CD4-positive, alpha-beta T cell treated with Interleukin-21 for 1 hour (primary cell): ENCODE data around the gene ANTXRL.
"Not testable (repeated sequence)": the region's sequence is repeated elsewhere in the genome, so short reads cannot be mapped to it uniquely, and the experiment has no call there.

Experiments
- DNase-seq: peaks from one replicate; pipeline ENCODE4 v3.0.0-alpha.2; 2020

ANTXRL gene

DNA sequence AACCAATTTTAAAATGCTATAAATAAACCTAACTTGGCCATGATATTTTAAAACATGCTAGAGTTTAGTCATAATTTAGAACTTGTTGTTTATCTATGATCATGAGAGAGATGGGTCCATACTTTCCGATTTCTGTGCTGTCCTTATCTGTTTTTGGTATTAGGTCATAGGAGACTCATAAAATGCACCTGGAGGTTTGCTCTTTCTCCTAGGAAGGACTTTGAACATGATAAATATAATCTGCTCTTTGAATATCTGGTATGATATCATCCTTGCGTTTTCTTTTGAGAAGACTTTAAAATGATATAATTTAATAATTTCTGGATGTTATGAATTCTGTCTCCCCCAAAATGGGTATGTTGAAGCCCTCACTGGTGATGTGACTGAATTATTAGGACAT is 9.0 kb upstream of the ANTXRL start:
- DNase-seq = no peak

DNA sequence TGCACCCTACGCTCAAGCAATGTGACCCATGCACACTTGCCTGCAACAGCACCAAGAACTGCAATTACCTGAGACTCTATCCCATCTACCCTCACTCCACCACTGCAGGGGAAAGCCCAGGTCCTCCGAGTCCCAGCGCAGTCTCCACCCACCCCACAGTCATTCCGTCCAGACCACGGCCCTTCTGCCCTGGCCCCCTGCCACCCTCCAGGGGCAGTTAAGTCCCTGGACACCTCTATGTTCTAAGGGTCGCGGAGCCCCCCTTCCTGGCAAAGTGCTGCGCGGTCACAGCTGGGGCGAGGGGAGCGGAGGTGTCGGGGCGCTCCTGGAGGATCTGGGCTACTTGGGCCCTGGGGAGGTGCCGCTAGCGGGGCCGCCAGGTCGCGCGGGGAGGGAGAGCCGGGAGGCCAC is 4.4 kb upstream of the ANTXRL start:
- DNase-seq = peak; percentile 18

DNA sequence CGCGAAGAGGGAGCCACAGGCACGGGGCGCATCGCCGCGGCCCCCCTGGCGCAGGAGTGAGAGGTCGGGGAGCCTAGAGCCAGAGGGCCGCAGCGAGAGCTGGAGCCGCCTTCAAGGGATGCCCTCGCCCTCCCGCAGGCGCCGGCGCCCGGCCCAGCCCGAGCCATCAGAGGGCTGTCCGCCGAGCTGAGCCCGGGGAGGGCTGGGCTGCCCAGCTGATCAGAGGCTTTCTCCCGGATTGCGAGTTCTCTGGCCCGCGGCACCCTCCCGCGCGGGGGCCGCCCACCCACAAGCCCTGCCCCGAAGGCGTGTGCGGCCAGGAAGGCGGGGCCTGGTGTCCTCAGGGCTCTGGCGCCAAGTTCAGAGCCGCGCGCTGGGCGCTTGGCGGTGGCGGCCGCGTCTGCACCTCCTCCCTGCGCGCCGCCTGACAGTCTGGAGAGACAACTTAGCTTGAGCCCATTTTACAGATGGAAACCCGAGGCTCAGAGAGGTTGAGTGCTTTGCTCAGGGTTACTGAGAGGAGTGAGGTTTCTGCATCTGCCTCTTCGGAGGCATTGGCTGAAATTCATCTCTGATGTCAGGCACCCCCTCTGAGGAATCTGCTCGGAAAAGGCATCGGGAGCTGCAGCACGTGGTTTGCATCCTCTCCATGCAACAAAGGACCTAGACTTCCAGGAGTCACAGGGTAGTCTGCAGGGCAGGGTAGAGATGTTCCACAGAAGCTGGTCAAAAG is 3.8 kb upstream of the ANTXRL start:
- peak; percentile 82 for DNase-seq

DNA sequence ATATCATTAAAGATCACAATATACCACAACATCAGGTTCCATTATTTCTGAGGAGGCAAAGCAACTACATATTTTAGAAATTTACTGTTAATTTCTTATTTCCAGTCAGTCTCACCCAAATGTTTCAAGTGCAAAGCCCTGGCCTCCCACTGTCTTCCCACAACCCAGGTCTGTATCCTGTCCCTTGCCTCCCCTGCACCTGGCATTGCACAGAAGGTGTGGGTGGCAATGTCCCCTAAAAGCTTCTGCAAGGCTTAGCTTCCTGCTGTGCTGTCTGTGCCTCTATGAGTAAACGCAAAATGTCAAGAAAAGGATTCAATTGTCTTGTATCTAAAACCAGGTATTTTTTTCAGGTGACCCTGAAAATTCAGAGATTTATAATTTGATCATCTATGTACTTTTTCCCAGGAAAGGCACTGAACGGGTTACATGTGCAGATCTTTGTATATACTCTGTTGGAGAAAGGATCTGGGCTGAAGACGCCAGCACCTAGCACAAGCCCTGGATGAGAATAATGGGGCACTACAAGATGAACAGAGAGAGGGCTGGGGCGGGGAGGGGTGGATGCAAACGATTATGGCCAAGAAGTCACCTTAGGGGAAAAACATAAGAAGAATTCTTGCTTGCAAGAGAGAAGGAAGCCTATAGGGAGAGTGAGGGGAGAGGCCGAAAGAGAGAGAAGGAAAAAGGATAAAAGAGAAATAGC is 3.1 kb upstream of the ANTXRL start:
- no peak for DNase-seq

DNA sequence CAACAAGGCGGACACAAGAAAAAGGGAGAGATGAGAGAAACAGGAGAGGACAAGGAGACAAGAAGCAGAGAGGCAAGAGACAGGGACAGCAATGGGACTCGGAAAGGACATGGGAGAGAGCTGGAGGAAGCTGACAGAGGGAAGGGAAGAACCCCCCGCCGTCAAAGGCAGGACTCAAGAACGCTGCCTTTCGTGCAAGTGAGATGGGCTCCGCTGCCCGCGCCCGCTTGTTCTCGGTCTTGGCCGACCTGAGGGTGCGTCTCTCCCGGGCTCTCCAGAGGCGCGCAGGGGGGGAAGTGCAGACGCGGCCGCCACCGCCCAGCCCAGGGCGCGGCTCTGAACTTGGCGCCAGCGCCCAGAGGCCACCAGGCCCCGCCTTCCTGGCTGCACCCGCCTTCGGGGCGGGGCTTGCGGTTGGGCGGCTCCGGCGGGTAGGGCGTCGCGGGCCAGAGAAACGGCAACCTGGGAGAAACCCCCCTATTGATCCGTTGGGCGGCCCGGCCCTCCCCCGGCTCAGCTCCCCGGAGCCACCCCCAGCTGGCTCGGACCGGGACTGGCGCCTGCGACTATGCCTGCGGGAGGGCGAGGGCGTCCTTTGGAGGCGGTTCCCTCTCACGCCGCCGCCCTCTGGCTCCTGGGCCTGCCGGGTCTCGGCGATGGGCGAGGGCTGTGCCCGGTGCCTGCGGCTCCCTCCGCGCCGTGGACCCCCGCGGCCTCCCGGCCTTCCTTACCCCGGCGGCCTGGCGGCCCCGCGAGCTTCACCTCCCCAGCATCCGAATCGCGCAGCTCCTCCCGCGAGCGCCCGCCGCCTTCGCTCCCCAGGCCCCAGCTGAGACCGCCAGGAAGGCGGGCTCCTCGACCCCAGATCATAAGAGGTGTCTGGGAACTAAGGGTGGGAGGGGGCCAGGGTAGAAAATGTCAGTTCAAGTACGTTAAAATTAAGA is 2.2 kb upstream of the ANTXRL start:
- DNase-seq = peak; percentile 82

DNA sequence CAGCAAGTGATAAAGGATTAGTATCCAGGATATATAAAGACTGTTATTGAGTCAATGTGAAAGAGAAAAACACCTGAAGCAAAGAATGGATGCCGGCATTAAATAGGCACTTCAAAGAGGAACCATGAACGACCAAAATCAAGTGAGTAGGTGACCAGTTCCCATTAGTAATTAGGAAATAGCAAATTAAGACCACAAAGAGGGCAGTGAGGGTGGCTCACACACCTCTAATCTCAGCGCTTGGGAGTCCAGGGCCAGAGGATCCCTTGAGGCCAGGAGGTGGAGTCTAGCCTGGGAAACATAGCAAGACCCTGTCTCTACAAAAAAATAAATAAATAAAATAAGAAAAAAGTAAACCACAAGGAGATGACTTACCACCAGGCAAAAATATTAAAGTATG is 1.5 kb upstream of the ANTXRL start:
- no peak for DNase-seq

DNA sequence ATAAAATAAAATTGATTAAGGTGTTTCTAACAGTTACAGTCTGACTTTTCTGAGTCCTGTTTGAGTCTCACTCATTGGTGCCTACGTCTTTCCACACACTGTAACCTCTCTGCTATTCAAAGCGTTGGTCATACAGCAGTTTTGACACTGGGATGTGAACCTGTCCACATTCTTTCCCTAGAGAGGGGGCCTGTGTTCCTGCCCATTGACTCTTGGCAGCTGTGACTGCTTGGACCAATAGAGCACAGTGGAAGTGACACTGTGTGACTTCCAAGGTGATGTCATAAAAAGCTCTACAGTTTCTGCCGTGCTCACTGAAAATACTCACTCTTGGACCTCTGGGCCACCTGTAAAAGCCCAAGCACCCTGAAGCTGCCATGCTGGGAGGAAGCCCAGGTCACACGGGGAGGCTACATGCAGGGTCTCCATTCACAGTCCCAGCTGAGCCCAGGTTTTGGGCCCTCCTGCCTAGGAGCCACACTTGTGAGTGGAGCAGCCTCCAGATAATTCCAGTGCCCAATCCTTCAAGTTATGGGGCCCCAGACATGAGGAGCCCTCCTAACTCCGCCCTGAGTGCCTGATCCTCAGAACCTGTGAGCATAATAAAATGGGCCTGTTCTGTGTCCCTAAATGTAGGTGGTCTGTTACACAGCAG is 704 bp upstream of the ANTXRL start:
- DNase-seq = no peak

DNA sequence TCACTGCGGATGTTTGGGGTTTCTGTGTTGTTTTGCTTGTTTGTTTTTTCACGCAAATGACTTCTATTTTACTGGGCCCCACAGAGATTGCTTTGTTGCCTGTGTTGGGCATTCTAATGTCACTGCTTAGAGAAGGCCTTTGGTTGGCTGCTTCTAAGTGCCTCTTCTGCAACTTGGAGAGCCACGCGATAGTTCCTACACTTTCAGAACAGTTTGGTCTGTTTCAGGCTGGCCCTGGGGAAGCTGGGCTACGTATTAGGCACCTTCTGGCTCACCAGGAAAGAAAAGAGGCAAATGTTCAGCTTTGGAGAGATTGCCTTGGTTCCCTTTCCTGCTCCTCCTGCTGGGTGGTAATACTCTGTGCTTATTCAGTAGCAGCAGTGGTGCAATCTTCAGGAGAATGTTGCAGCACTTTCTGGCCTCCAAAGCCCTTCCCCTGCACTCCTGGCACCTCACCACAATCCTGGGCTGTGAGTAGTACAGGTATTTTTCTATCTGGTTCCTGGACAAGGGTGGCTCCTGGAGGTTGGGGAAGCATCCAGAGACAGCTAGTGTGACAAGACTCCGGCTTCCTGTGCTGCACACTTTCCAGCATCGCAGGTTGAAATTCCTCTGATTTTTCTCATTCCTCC is 1.2 kb downstream of the ANTXRL start:
- no peak for DNase-seq

DNA sequence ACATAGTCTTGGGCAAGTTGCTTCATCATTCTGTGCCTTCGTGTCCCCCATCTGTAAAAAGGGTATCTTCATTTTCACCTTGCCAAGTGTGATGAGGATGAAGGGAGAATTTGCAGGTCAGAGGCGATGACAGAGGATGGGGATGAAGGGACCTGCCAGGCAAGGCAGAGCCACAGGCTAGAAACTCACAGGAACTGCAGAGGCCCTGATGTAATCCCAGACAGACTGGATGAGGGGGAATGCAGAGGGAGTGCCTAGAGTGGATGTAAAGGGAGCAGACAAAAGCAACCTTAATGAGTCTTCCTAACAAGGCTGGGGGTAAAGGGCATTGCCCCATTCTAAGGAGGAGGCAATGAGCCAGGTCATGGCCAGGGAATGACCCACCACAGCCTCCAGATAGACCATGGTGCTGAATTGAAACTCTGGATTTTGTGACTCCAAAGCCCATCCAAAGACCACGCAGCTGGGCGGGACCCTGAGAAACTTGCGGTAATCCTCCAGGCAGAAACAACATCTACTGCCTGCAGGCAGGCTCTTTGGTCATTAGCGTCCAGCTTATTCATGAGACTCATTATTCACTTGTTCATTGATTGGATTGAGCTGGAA is 1.9 kb downstream of the ANTXRL start:
- DNase-seq = no peak

DNA sequence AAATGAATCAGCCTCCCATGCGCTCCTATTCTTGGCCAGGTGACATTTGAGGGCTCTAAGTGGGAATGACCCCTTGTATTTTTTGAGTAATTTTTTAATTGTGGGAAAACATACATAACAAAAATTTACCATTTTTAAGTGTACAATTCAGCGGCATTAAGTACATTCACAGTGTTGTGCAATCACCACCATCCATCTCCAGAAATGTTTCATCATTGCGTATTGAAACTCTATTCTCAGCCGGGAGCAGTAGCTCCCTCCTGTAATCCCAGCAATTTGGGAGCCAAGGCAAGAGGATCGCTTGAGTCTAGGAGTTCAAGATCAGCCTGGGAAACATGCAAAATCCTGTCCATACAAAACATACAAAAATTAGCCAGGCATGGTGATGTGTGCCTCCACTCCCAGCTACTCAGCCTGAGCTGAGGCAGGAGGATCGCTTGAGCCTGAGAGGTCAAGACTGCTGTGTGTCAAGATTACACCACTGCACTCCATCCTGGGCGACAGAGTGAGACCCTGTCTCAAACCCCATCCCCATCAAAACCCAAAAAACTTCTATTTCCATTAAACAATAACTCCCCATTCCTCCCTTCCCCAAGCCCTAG is 2.5 kb downstream of the ANTXRL start:
- DNase-seq = no peak

DNA sequence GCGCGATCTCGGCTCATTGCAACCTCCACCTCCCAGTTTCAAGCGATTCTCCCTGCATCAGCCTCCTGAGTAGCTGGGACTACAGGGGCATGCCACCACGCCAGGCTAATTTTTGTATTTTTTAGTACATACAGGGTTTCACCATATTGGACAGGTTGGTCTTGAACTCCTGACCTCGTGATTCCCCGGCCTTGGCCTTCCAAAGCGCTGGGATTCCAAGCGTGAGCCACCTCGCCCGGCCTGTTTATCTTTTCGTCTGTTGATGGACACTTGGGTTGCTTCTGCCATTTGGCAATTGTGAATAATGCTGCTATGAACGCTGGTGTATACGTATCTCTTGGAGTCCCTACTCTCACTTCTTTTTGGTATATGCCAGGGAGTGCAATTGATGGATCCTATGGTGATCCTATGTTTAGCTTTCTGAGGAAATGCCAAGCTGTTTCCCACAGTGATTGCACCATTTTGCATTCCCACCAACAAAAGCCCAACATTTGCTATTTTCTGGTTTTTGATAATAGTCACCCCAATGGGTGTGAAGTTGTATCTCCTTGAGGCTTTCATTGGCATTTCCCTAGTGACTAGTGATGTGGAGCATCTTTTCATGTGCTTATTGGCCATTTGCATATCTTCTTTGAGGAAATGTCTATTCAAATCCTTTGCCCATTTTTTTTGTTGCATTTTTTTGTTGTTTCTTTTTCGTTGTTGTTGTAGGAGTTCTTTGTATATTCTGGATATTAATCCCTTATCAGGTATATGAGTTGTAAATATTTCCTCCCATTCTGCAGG is 3.5 kb downstream of the ANTXRL start:
- DNase-seq = no peak

DNA sequence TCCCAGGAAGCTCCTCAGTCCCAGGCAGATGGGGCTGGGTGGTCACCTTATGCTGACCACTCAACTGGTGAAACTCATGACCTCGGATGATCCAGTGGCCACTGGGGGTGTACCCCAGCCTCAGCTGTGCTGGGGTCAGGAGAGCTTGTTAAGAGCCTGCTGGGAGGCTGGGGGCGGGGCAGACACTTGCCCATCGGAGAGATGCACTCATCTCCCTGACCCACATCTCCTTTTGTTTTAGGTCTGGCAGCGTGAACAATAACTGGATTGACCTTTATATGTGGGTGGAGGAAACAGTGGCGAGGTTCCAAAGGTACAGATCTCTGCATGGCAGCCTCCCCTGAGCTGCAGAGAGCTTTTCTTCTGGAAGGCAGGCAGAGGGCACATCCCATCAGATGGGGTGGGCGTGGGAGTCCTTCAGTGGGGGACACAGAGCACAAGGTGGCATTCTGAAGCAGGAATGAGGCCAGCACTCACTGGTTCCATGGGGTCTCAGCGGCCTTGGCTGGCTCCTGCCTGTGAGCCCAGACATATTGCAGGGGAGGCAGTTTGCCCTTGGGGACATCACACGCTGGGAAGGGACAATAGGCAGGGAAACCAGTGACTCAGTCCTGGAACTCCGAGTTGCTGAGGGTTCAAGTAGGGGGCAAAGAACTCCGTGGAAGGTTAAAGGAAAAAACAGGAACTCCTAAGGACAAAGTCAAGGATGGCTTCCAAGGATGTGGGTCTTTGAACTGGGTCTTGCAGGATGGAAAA is 5.2 kb downstream of the ANTXRL start:
- DNase-seq = no peak

DNA sequence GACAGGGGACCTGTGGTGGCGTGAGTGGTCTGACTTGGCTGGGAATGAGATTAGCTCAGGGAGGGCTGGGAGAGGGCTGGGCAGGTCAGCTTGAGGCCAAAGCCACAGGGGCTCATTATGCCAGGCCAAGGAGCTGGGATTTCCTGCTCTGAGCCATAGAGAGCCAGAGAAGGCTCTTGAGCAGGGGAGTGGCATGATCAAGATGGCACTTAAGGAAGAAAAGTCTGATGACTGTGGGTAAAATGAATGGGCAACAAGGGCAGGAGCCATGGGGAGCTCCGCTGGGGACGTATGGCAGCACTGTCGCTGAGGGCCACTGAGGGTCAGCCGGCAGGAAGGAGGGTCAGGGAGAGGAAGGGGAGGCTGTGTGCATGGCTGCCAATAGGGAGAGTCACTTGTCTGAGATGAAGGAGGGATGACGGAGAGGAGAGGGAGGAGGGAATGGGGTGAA is 5.8 kb downstream of the ANTXRL start:
- no peak for DNase-seq

DNA sequence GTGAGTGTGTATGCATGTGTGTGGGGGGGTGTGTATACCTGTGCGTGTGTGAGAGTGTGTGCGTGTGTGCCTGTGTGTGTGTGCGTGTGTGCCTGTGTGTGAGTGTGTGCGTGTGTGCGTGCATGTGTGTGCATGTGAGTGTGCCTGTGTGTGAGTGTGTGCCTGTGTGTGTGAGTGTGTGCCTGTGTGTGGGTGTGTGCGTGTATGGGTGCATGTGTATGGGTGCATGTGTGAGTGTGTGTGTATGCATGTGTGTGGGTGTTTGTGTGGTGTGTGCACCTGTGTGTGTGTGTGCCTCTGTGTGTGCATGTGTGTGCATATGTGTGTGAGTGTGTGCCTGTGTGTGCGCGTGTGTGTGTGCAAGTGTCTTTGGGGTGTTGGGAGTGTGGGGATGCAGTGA is 6.4 kb downstream of the ANTXRL start:
- DNase-seq = no peak

DNA sequence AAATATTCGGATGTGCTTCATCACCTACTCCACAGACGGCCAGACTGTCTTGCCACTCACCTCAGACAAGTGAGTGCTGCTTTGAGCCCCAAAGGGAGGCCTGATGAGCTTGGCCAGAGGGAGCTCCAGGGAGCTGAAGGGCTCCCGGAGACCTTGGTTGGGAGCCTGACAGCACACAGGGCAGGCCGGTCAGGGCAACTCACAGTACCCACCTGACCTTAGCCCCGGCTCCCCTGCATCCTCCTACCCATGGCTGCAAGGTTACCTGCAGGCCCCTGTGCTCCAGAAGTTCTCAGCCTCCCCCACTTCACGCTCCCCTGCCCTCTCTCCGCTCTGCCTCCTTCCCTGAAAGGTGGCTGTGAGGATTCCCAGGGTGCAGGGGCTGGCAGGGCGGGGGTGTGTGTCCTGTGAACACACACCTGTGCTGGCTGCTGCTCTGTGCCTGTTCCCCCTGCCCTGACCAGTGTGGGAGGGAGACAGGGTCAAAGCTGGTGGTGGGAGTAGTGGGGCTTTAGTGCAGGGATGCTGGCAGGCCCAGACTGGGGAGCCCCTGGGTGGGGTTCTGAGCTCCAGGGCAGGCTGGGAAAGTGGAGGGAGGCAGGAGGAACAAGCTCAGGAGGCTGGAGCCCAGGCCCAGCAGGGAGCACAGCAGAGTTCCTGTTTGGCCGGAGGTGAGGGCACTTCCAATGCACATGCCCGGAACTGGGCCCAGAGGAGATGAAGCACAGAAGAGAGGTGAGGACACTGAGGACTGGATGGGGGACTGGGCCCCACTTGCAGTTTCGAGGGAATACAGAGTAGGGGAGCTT is 7.2 kb downstream of the ANTXRL start:
- DNase-seq = no peak

DNA sequence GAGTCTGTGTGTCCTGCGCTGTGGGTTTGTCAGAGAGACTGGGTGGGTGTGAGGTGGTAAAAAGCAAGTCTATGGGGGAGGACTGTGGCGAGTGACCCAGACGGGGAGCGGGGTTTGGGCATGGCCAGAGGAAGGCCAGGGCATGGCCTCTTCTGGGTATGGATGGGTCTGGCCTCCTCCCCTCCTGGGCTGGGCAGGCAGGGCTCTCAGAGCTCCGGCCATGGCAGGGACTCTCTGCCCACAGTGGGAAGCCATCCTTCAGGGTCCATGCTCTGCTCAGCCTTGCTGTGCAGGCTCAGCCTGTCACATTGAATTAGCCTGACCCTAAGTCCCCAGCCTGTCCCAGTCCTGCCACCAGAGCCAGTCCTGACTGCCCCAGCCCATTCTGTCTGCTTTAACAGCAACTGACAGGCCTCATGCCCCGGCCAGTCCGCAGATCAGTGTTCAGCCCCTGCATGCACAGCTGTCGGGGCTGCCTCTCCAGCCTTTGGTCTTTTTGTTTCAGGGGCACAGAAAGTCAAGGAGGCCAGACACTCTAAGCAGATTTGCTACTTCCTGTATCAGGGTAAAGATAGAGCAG is 7.9 kb downstream of the ANTXRL start:
- DNase-seq = no peak

DNA sequence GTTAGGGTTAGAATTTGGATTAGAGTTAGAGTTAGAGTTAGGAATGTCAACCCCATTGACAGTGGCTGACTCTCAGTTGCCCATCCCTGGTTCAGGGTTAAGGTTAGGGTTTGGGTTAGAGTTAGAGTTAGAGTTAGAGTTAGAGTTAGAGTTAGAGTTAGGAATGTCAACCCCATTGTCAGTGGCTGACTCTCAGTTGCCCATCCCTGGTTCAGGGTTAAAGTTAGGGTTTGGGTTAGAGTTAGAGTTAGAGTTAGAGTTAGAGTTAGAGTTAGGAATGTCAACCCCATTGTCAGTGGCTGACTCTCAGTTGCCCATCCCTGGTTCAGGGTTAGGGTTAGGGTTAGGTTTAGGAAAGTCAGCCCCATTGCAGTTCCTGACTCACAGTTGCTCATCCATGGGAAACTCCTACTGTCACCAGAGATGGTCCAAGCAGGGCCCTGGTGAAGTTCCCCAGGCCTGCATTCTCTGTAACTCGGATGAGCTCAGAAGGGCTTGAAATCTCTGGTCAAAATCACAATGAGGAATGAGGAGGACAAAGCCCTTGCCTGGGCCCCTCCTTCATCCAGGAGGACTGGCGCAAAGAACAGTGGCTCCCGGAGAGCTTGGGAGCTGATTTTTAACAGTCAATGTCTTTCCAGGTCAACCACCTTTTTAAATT is 8.7 kb downstream of the ANTXRL start:
- not testable (repeated sequence) for DNase-seq

DNA sequence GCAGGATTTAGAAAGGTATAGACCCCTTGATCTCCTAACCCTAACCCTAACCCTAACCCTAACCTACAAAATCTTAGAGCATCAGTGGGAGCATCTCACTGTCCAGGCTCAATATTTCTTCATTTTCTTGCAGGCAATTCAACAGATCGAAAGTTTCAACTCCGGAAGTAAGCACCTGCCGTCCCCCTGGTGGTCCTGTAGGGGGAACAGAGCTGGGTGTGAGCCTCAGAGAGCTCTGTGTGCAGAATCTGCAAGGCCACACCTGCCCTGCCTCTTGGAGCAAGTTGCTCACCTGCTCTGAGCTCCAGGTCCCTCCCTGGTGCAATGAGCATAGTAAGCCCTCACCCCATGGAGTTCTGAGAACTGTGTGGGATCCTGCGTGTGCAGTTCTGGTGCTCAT is 9.3 kb downstream of the ANTXRL start:
- not testable (repeated sequence) for DNase-seq
